Subcutaneous abdominal adipose tissue (tissue), 5 donors: ENCODE measurements around the gene PCDH9.

Source experiments
- H3K27ac ChIP-seq: one replicate; pipeline ENCODE4 v1.7.0; 2013; ENCODE audit warnings: low read depth, mild to moderate bottlenecking, inconsistent platforms, low read length, moderate library complexity
- H3K27me3 ChIP-seq, 5 donors: one replicate each; pipeline ENCODE4 v1.7.0; 2013; ENCODE audit warnings: low read length in 5 of 5, inconsistent platforms in 1 of 5; ENCODE audit not compliant: control insufficient read depth in 5 of 5, insufficient read depth in 4 of 5
- H3K36me3 ChIP-seq, 5 donors: one replicate each; pipeline ENCODE4 v1.7.0; 2013; ENCODE audit warnings: low read length in 5 of 5; ENCODE audit not compliant: control insufficient read depth in 5 of 5, insufficient read depth in 5 of 5
- H3K4me1 ChIP-seq, 5 donors: one replicate each; pipeline ENCODE4 v1.7.0; 2013; ENCODE audit warnings: low read length in 5 of 5, mild to moderate bottlenecking in 3 of 5, moderate library complexity in 1 of 5; ENCODE audit not compliant: control insufficient read depth in 5 of 5, insufficient read depth in 5 of 5
- H3K4me3 ChIP-seq, 5 donors: one replicate each; pipeline ENCODE4 v1.7.0; 2013; ENCODE audit warnings: low read length in 5 of 5, low read depth in 1 of 5
- H3K9ac ChIP-seq, 5 donors: one replicate each; pipeline ENCODE4 v1.7.0; 2013; ENCODE audit warnings: low read length in 5 of 5, mild to moderate bottlenecking in 4 of 5, moderate library complexity in 3 of 5
- H3K9me3 ChIP-seq, 5 donors: one replicate each; pipeline ENCODE4 v1.7.0; 2013; ENCODE audit warnings: low read length in 5 of 5; ENCODE audit not compliant: control insufficient read depth in 5 of 5
- donor health status: healthy.
- donor health status: healthy.
- donor health status: healthy.
- donor health status: healthy.
- donor health status: healthy.

The PCDH9 gene

DNA sequence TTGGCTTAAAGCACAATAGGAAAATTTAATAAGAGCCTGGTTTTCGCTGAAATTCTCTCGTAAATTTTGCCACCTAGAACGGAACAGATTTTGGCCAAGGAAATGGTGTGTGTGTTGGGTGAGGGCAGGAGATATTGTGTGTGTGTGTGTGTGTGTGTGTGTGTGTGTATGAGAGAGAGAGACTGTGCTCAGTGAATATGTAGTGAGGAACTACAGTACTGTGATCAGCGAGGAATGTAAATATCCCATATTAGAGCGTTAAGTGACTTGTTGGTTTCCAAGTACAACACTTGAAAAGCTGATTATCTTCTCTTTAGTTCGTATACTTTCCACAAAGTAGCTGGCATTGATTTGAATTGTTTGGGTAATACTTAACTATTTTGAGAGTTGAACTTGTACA lies 738.9 kb downstream of the PCDH9 start:
- Histone ChIP-seq H3K27me3 (no peaks in the 10 kb centered on the region), H3K4me1 (no peaks in the 10 kb centered on the region), H3K36me3 (no peaks in the 10 kb centered on the region), H3K27ac (no peak overlapping the region), H3K9ac (no peak overlapping the region), H3K4me3 (no peak overlapping the region), H3K9me3 (no peaks in the 10 kb centered on the region)

DNA sequence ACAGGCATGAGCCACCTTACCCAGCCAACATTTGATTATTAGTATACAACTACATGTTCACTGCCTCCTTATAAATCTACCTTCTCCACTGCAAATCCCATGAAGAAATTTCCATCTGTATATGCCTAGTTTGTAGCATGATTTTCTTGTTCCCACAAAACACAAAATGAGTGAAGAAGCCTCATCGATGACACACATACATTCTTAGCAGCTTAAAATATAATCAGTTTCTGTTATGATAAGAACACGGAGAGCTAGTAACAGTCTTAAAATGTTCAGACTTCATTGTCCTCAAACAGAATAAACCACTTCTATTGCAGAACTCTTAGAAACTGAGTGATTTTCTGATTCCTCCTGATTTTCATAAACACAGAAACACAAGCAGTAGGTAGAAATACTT lies 740.5 kb downstream of the PCDH9 start:
- H3K27ac ChIP-seq, result no peak overlapping the region
- H3K9me3 ChIP-seq, result no peaks in the 10 kb centered on the region
- H3K4me3 ChIP-seq, result no peak overlapping the region
- no peaks in the 10 kb centered on the region for H3K36me3 ChIP-seq
- no peak overlapping the region for H3K9ac ChIP-seq
- H3K4me1 ChIP-seq, result no peaks in the 10 kb centered on the region
- no peaks in the 10 kb centered on the region for H3K27me3 ChIP-seq

DNA sequence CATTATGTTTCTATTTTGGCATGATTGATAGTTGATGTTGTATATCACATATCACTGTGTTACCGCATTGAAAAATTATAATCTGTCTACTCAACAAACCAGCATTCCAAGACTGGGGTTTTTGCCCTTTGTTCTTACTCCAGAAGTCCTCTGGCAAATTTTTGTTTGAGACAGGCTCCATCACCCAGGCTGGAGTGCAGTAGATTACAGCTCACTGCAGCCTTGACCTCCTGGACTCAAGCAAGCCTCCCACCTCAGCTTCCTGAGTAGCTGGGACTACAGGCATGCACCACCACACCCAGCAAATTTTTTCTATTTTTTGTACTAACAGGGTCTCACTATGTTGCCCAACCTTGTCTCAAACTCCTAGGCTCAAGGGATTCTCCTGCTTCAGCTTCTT lies 741.0 kb downstream of the PCDH9 start:
- Histone ChIP-seq H3K4me1 (no peaks in the 10 kb centered on the region), H3K9me3 (no peaks in the 10 kb centered on the region), H3K9ac (no peak overlapping the region), H3K27ac (no peak overlapping the region), H3K4me3 (no peak overlapping the region), H3K36me3 (no peaks in the 10 kb centered on the region), H3K27me3 (no peaks in the 10 kb centered on the region)

DNA sequence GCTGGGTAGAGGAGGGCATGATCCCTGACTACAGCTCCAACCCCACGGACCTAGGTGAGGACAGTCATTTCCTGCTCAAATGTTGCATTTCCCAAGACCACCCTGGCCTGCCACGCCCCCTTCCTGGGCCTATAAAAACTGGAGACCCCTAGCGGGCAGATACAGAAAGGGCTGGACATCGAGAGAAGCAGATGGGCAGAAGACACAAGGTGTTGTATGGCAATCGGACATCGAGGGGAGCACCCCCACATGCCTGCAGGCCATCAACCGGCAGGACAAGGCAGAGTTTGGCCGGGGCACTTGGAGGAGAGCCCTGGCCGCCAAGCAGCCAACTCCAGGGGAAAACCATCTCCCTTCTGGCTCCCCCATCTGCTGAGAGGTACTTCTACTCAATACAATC lies 746.4 kb downstream of the PCDH9 start:
- no peaks in the 10 kb centered on the region for H3K4me1 ChIP-seq
- no peak overlapping the region for H3K9ac ChIP-seq
- H3K4me3 ChIP-seq, result no peak overlapping the region
- no peaks in the 10 kb centered on the region for H3K9me3 ChIP-seq
- no peaks in the 10 kb centered on the region for H3K36me3 ChIP-seq
- no peaks in the 10 kb centered on the region for H3K27me3 ChIP-seq
- no peak overlapping the region for H3K27ac ChIP-seq

DNA sequence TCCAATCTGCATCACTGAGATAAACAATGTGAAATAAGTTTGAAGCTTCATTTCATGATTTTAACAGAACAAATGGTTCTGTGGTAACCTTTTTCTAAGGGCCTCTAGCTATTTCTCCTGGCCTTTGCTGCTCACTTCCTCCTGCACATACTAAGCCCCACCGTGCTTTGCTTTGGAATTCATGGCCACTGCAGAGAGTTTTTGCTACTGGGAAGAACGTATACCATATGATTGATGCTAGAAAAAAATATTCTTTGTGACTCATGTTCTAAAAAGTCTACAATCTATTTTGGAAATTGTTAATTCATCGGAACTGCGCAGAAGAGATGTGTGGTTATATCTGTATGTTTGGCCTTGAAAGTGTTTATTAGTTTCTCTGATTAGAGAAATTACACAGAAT lies 747.3 kb downstream of the PCDH9 start:
- no peak overlapping the region for H3K4me3 ChIP-seq
- H3K36me3 ChIP-seq, result no peaks in the 10 kb centered on the region
- no peaks in the 10 kb centered on the region for H3K27me3 ChIP-seq
- H3K9ac ChIP-seq, result no peak overlapping the region
- H3K4me1 ChIP-seq, result no peaks in the 10 kb centered on the region
- H3K27ac ChIP-seq, result no peak overlapping the region
- no peaks in the 10 kb centered on the region for H3K9me3 ChIP-seq

DNA sequence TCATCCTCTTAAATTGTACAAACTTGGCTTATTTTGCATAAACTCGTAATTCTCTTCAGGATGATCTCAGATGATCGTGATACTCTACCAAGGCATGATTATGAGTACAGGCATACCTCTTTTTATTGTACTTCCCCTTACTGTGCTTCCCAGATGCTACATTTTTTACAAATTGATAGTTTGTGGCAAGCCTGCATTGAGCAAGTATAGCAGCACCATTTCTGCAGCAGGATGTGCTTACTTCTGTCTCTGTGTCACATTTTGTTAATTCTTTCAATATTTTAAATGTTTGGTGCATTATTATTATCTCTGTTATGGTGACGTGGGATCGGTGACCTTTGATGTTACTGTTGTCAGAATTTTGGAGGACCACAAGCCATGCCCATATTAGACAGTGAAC lies 752.3 kb downstream of the PCDH9 start:
- no peak overlapping the region for H3K9ac ChIP-seq
- H3K27ac ChIP-seq, result no peak overlapping the region
- H3K4me1 ChIP-seq, result no peaks in the 10 kb centered on the region
- no peaks in the 10 kb centered on the region for H3K27me3 ChIP-seq
- no peaks in the 10 kb centered on the region for H3K36me3 ChIP-seq
- no peak overlapping the region for H3K4me3 ChIP-seq
- no peaks in the 10 kb centered on the region for H3K9me3 ChIP-seq

DNA sequence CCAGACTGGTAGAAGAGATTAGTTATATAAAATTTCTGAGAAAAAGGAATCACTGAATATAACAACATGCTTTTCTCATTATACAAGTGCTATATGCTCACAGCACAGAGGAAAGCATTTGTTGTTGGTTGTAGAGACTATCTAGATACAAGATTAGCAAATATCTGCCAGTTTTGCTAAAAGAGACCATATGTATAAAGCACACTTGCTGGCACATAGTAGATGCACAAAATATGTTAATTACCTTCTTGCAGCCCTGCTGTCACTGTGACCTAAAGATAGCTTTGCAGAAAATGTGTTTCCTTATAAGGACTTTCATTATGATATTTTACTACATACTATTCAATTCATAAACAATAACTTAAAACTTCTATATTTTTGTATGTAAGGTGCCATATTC lies 755.1 kb downstream of the PCDH9 start:
- no peak overlapping the region for H3K9ac ChIP-seq
- no peak overlapping the region for H3K27ac ChIP-seq
- no peaks in the 10 kb centered on the region for H3K36me3 ChIP-seq
- no peak overlapping the region for H3K4me3 ChIP-seq
- H3K27me3 ChIP-seq, result no peaks in the 10 kb centered on the region
- H3K9me3 ChIP-seq, result no peaks in the 10 kb centered on the region
- H3K4me1 ChIP-seq, result no peaks in the 10 kb centered on the region

DNA sequence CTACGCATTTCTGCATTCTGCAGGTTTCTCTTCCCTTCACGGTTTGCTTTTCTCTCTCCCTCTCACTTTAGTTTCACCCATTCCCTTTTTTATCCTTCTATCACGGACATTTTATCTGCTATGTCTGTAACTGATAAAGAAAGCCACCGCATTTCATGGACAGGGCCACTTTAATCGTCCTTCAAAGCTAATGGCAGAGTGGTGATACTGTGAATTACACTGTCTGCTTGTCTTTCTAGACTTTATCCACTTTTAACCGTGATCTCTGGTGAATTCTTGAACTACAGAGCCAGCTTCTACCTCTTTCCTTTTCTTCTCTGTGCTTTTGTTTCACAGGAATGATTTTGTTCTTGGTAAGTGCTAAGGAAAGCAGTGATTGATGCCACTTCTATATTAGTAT lies 760.4 kb downstream of the PCDH9 start:
- no peak overlapping the region for H3K27ac ChIP-seq
- H3K9ac ChIP-seq, result no peak overlapping the region
- no peaks in the 10 kb centered on the region for H3K4me1 ChIP-seq
- H3K27me3 ChIP-seq, result no peaks in the 10 kb centered on the region
- H3K36me3 ChIP-seq, result no peaks in the 10 kb centered on the region
- H3K9me3 ChIP-seq, result no peaks in the 10 kb centered on the region
- H3K4me3 ChIP-seq, result no peak overlapping the region

DNA sequence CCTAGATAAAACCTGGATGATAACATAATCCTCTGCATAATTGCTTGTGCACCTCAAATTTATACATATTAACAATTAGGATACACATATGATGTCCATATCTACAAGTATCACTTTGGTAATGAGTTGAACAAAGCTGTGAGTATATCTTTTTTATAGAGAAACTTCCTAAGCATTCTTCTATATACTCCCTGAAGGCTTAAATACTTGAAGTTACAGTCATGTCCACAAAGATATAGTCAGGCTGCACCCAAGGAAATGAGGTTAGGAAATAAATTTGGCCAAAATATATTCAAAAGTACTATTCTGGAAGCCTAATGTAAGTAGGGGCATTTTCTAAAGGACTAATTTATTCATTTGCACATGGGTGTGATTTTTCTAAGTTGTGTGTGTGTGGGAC lies 761.5 kb downstream of the PCDH9 start:
- no peaks in the 10 kb centered on the region for H3K27me3 ChIP-seq
- H3K9ac ChIP-seq, result no peak overlapping the region
- H3K9me3 ChIP-seq, result no peaks in the 10 kb centered on the region
- H3K36me3 ChIP-seq, result no peaks in the 10 kb centered on the region
- no peak overlapping the region for H3K27ac ChIP-seq
- no peaks in the 10 kb centered on the region for H3K4me1 ChIP-seq
- no peak overlapping the region for H3K4me3 ChIP-seq

DNA sequence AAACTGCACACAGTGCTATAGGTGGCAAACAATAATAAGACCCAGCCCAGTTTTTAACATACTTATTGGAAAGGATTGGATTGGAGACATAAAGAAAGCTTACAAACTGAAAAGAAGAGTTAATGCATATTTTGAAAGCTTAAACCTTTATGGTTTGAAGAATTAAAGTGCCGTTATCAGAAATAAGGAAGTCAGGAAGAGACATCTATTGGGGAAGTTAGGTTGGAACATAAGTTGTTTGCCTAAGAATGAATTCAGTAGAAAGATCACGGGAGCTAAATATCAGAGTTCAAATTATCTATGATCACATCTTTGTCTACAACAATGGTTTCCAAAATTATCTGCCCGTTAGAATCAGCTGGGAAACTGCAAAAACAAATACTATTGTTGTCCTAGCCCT lies 767.9 kb downstream of the PCDH9 start:
- H3K4me1 ChIP-seq, result peaks cover 0 to 18% (median 8%) of the 10 kb centered on the region in 5 donors
- H3K36me3 ChIP-seq, result no peaks in the 10 kb centered on the region
- no peaks in the 10 kb centered on the region for H3K9me3 ChIP-seq
- H3K4me3 ChIP-seq, result no peak overlapping the region
- no peak overlapping the region for H3K27ac ChIP-seq
- H3K27me3 ChIP-seq, result no peaks in the 10 kb centered on the region
- H3K9ac ChIP-seq, result no peak overlapping the region

DNA sequence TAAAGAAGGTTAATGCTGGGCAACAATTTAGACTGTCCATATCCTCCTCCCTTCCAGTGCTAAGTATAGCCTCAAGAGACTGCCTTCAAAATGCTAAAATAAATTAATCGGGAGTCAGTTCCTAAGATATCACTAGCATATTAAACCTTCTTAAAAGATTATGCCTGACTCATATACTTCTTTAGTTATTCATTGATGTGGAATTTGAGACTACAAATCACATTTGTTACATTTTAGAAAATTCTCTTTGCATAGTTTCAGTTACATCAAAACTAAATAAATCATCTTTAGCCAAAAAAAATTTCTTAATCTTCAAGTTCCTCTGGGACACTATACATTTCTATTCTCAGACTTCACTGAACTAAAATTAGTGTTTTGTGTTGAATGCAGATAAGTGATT lies 769.1 kb downstream of the PCDH9 start:
- Histone ChIP-seq H3K9me3 (no peaks in the 10 kb centered on the region), H3K9ac (no peak overlapping the region), H3K27ac (no peak overlapping the region), H3K36me3 (no peaks in the 10 kb centered on the region), H3K27me3 (no peaks in the 10 kb centered on the region), H3K4me1 (peaks cover 0 to 18% (median 8%) of the 10 kb centered on the region in 5 donors), H3K4me3 (no peak overlapping the region)
